VCaP (cell line): ENCODE results near the gene GNA15.

ENCODE experiments used
- H3K27ac ChIP-seq: fragments of 450-650 bp; 2 replicates; pipeline ENCODE4 v1.5.1; 2017
- CTCF ChIP-seq: fragments of 450-650 bp; conservative IDR thresholded peaks from 2 replicates; pipeline ENCODE4 v1.5.1; 2017; ENCODE audit warnings: mild to moderate bottlenecking, moderate library complexity

GNA15 gene

GRCh38 chr19:3178377-3178972 is 42.6 kb downstream of the GNA15 start, which contains the start of gene S1PR4:
Gene S1PR4 (plus strand): TSS chr19:3178769. CDS start chr19:3178793, 24 bp downstream.
- TF ChIP-seq CTCF = no peak
- no peak within 1 kb of the TSS for H3K27ac ChIP-seq

- TF ChIP-seq CTCF = no peak
- H3K27ac ChIP-seq = no peak overlapping the region
Observed at GRCh38 chr19:3178973-3179738, 43.3 kb downstream of the GNA15 start.

- no peak for TF ChIP-seq CTCF
- no peak overlapping the region for H3K27ac ChIP-seq
Observed at GRCh38 chr19:3179739-3180293, 44.0 kb downstream of the GNA15 start.

- TF ChIP-seq CTCF = no peak
- H3K27ac ChIP-seq = no peak overlapping the region
Observed at GRCh38 chr19:3183721-3184641, 48.1 kb downstream of the GNA15 start.

- TF ChIP-seq CTCF = no peak
- peak overlapping the region; percentile 68 for H3K27ac ChIP-seq
Observed at GRCh38 chr19:3184847-3185460, 49.1 kb downstream of the GNA15 start.

- peak within 1 kb of the TSS; percentile 68 for H3K27ac ChIP-seq
- no peak for TF ChIP-seq CTCF
Observed at GRCh38 chr19:3185461-3186159, 49.8 kb downstream of the GNA15 start, which contains the start of gene NCLN. Gene NCLN (plus strand): TSS chr19:3185930. CDS start chr19:3186031, 101 bp downstream.
